ENCODE measurements around the gene LRRC7.

- TF ChIP-seq POLR2AphosphoS5 (IDR thresholded peaks at IDR 0.05; ENCODE audit: low read depth, low read length) (no peak), POLR2A (IDR thresholded peaks at IDR 0.05; ENCODE audit: low read depth, low read length) (no peak), TAF1 (IDR thresholded peaks at IDR 0.05; ENCODE audit: borderline replicate concordance, low read depth, low read length) (no peak)
Observed at GRCh38 chr1:69728206-69728605, 160.5 kb downstream of the LRRC7 start.

Data from GM12892 (cell line).